ENCODE results near the gene C20orf173. TPM values are rescaled to one million over a fixed set of nuclear protein-coding genes. Genes with fewer than 3 reads are reported as not detected.
A peak's percentile ranks its signal among the peaks of the same experiment; 100 is the strongest.

Gene C20orf173
- total RNA-seq, 1 experiment from 2014 or later, result not detected

- POLR2A ChIA-PET, result no interaction called here
- Histone ChIP-seq H3K4me1 (ENCODE audit: control insufficient read depth, insufficient read depth, low read length) (no peaks in the 10 kb centered on the region), H3K27ac (ENCODE audit: low read length) (no peak overlapping the region), H3K4me3 (ENCODE audit: low read depth in 2 of 2, low read length in 2 of 2) (no peak overlapping the region), H3K27me3 (ENCODE audit: control insufficient read depth, insufficient read depth, low read length) (no peaks in the 10 kb centered on the region), H3K9me3 (ENCODE audit: control insufficient read depth, insufficient read depth, low read depth, low read length) (no peaks in the 10 kb centered on the region), H3K36me3 (ENCODE audit: control insufficient read depth, insufficient read depth, low read length) (peaks cover 3% of the 10 kb centered on the region; the same call in 1 of the 2 replicates)
- no peak for DNase-seq (ENCODE audit: low read depth, low spot score)
- in situ Hi-C loops (cut with HindIII; ENCODE audit: low pct_unique_long_range_greater_than_20kb, low sequenced_read_pairs) (no loop called here), intact Hi-C loops (cut with micrococcal nuclease; ENCODE audit: unreplicated experiment) (no loop called here)
- no peak for ATAC-seq
- BruUV-seq (replicated peaks), result no TSS peak
- no peak for TF ChIP-seq POLR2AphosphoS5 (IDR thresholded peaks at IDR 0.05; ENCODE audit: low read depth, low read length)
- no peak for TF ChIP-seq TCF7L2 (IDR thresholded peaks at IDR 0.05; ENCODE audit: low read depth, low read length)
- TF ChIP-seq, protein P1, sequence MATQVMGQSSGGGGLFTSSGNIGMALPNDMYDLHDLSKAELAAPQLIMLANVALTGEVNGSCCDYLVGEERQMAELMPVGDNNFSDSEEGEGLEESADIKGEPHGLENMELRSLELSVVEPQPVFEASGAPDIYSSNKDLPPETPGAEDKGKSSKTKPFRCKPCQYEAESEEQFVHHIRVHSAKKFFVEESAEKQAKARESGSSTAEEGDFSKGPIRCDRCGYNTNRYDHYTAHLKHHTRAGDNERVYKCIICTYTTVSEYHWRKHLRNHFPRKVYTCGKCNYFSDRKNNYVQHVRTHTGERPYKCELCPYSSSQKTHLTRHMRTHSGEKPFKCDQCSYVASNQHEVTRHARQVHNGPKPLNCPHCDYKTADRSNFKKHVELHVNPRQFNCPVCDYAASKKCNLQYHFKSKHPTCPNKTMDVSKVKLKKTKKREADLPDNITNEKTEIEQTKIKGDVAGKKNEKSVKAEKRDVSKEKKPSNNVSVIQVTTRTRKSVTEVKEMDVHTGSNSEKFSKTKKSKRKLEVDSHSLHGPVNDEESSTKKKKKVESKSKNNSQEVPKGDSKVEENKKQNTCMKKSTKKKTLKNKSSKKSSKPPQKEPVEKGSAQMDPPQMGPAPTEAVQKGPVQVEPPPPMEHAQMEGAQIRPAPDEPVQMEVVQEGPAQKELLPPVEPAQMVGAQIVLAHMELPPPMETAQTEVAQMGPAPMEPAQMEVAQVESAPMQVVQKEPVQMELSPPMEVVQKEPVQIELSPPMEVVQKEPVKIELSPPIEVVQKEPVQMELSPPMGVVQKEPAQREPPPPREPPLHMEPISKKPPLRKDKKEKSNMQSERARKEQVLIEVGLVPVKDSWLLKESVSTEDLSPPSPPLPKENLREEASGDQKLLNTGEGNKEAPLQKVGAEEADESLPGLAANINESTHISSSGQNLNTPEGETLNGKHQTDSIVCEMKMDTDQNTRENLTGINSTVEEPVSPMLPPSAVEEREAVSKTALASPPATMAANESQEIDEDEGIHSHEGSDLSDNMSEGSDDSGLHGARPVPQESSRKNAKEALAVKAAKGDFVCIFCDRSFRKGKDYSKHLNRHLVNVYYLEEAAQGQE (IDR thresholded peaks at IDR 0.05; ENCODE audit: insufficient read depth in 1 of 2, low read depth in 2 of 2, low read length in 1 of 2), result no peak
- TF ChIP-seq CTCF (IDR thresholded peaks at IDR 0.05), result no peak
- TF ChIP-seq SIN3A (IDR thresholded peaks at IDR 0.05; ENCODE audit: borderline replicate concordance, insufficient read depth, low read depth, low read length), result no peak
- CTCF ChIA-PET, result no interaction called here
Measured at GRCh38 chr20:35487479-35487878, 42.0 kb downstream of the C20orf173 start.

DNA sequence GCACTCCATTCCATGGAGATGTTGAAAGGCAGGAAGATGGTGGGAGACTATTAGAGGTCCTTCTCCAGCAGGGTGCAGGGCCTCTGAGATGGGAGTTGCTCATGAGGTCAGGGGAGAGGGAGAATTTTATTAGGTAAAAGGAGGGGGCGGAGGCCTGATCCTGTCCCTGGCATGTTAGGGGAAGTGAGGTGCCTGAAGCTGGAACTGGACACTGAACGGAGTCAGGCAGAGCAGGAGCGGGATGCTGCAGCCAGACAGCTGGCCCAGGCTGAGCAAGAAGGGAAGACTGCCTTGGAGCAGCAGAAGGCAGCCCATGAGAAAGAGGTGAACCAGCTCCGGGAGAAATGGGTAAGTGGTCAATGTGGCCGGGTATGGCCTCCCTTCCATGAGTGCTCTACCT, 49.7 kb downstream of the C20orf173 start:
- TSS peak; percentile 75 for BruUV-seq (replicated peaks)
- TF ChIP-seq, protein P1 (IDR thresholded peaks at IDR 0.05; ENCODE audit: insufficient read depth in 1 of 2, low read depth in 2 of 2, low read length in 1 of 2), result no peak
- TF ChIP-seq TCF7L2 (IDR thresholded peaks at IDR 0.05; ENCODE audit: low read depth, low read length) (no peak), SIN3A (IDR thresholded peaks at IDR 0.05; ENCODE audit: borderline replicate concordance, insufficient read depth, low read depth, low read length) (no peak), CTCF (IDR thresholded peaks at IDR 0.05) (no peak), POLR2AphosphoS5 (IDR thresholded peaks at IDR 0.05; ENCODE audit: low read depth, low read length) (no peak)
- Histone ChIP-seq H3K36me3 (ENCODE audit: control insufficient read depth, insufficient read depth, low read length) (peaks cover 17% of the 10 kb centered on the region), H3K27ac (ENCODE audit: low read length) (no peak overlapping the region), H3K27me3 (ENCODE audit: control insufficient read depth, insufficient read depth, low read length) (no peaks in the 10 kb centered on the region), H3K4me1 (ENCODE audit: control insufficient read depth, insufficient read depth, low read length) (no peaks in the 10 kb centered on the region), H3K4me3 (ENCODE audit: low read depth in 2 of 2, low read length in 2 of 2) (no peak overlapping the region), H3K9me3 (ENCODE audit: control insufficient read depth, insufficient read depth, low read depth, low read length) (no peaks in the 10 kb centered on the region)
- ChIA-PET CTCF (interaction anchor here (0.6 kb wide), 2 partner anchors 320 to 359 kb away, joined by 5 to 6 read pairs; no protein-coding TSS in a partner anchor), POLR2A (no interaction called here)
- no peak for DNase-seq (ENCODE audit: low read depth, low spot score)
- 0 out of 2 replicates have a peak, but pooled peaks have one; percentile 52 for ATAC-seq
- in situ Hi-C loops (cut with HindIII; ENCODE audit: low pct_unique_long_range_greater_than_20kb, low sequenced_read_pairs), result no loop called here
- intact Hi-C loops (cut with micrococcal nuclease; ENCODE audit: unreplicated experiment), result no loop called here

Measured in Panc1 (cell line).